Panc1 (cell line): ENCODE data around the gene FLYWCH2. TPM values are rescaled to one million over a fixed set of nuclear protein-coding genes. Genes with fewer than 3 reads are reported as not detected.

Experiments used
- ATAC-seq: fragments of 200-7000 bp; cut with Tn5 transposase; 2 replicates; pipeline ENCODE4 v1.9.1; 2020; ENCODE audit warnings: mild to moderate bottlenecking, moderate library complexity
- BruUV-seq: library from RNA; stranded (reverse); fragments of 400-500 nt; replicated peaks from 2 replicates; lab custom pipeline; 2021; lab: Mats Ljungman, UMichigan
- CTCF ChIA-PET: fragments of 300-600 bp; sonication (Branson Sonifier 250); formaldehyde crosslinking; loops from one replicate; lab custom pipeline; 2022; ENCODE audit warnings: antibody characterized with exemption; lab: Charles Lee
- POLR2A ChIA-PET: fragments of 300-600 bp; sonication (Branson Sonifier 250); formaldehyde crosslinking; loops from one replicate; lab custom pipeline; 2022; ENCODE audit warnings: antibody characterized with exemption; lab: Charles Lee
- DNase-seq: peaks from one replicate; pipeline ENCODE4 v3.0.0-alpha.2; 2010; ENCODE audit warnings: low read depth, low spot score
- H3K27ac ChIP-seq: 2 replicates; pipeline ENCODE4 v1.5.1; 2011; ENCODE audit warnings: mild to moderate bottlenecking, low read length, inconsistent platforms
- H3K27me3 ChIP-seq: fragments of 200-500 bp; sonication (Bioruptor generic); 2 replicates; pipeline ENCODE4 v1.6.0; 2014; ENCODE audit warnings: low read length, inconsistent platforms; ENCODE audit not compliant: control insufficient read depth, insufficient read depth
- H3K36me3 ChIP-seq: fragments of 200-500 bp; sonication (Bioruptor generic); 2 replicates; pipeline ENCODE4 v1.5.1; 2014; ENCODE audit warnings: inconsistent platforms, mild to moderate bottlenecking, low read length, moderate library complexity; ENCODE audit not compliant: control insufficient read depth, insufficient read depth
- H3K4me1 ChIP-seq: 2 replicates; pipeline ENCODE4 v1.5.1; 2011; ENCODE audit warnings: inconsistent platforms, mild to moderate bottlenecking, low read length, moderate library complexity; ENCODE audit not compliant: control insufficient read depth, insufficient read depth
- H3K4me3 ChIP-seq, 2 experiments: 2 replicates each; pipeline ENCODE4 v1.5.1; 2011 to 2012; ENCODE audit warnings: low read depth in 2 of 2, low read length in 2 of 2, mild to moderate bottlenecking in 2 of 2, inconsistent platforms in 1 of 2, moderate library complexity in 1 of 2
- H3K9me3 ChIP-seq: fragments of 200-500 bp; sonication (Bioruptor generic); 2 replicates; pipeline ENCODE4 v1.5.1; 2014; ENCODE audit warnings: low read depth, mild to moderate bottlenecking, inconsistent platforms, low read length, moderate library complexity; ENCODE audit not compliant: control insufficient read depth, insufficient read depth
- POLR2AphosphoS5 ChIP-seq: IDR thresholded peaks from 2 replicates; pipeline ENCODE4 v1.6.1; 2012; ENCODE audit warnings: mild to moderate bottlenecking, low read depth, low read length, moderate library complexity
- SIN3A ChIP-seq: IDR thresholded peaks from 2 replicates; pipeline ENCODE4 v1.6.1; 2012; ENCODE audit warnings: low read depth, mild to moderate bottlenecking, low read length, moderate library complexity, borderline replicate concordance; ENCODE audit not compliant: insufficient read depth
- TCF7L2 ChIP-seq: IDR thresholded peaks from 2 replicates; pipeline ENCODE4 v1.6.1; 2011; ENCODE audit warnings: mild to moderate bottlenecking, low read depth, low read length, inconsistent platforms
- in situ Hi-C: cut with HindIII; loops from 2 replicates; pipeline ENCODE4 v1.10.0; 2016; ENCODE audit warnings: low sequenced_read_pairs, low pct_unique_long_range_greater_than_20kb
- intact Hi-C: fragments of 100-400 bp; cut with micrococcal nuclease; formaldehyde crosslinking; loops from one replicate; pipeline ENCODE4 v1.10.0; 2022; ENCODE audit not compliant: unreplicated experiment
- total RNA-seq: library from RNA; stranded (reverse); gene quantifications from one replicate; pipeline ENCODE4 v1.2.1, GENCODE V29; 2021; ENCODE audit not compliant: unreplicated experiment
- TF ChIP-seq, protein P1 (sequence below): fragments of 450-650 bp; IDR thresholded peaks from 2 replicates; pipeline ENCODE4 v1.5.1; 2017; ENCODE audit warnings: mild to moderate bottlenecking
- TF ChIP-seq, protein P2 (sequence below), 2 experiments: IDR thresholded peaks; 2 replicates each; pipeline ENCODE4 v1.6.1; 2011 to 2012; ENCODE audit warnings: low read depth in 2 of 2, control low read depth in 1 of 2, low read length in 1 of 2, mild to moderate bottlenecking in 1 of 2, moderate library complexity in 1 of 2; ENCODE audit not compliant: insufficient read depth in 1 of 2

FLYWCH2 gene
- total RNA-seq, 1 experiment from 2014 or later = 77.3 TPM

DNA sequence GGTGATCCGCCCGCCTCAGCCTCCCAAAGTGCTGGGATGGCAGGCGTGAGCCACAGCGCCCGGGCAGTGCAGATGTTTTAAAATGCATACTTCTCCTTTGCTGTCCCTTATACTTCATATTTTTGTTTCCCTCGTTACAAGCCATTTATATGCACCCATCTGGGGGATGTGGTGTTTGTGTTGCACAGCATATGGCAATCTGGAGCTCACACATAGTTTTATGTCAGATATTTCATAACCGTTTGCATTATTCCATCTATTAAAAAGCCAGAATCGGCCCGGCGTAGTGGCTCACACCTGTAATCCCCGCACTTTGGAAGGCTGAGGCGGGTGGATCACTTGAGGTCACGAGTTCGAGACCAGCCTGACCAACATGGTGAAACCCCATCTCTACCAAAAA lies 40.5 kb downstream of the FLYWCH2 start:
- intact Hi-C loops = no loop called here
- TF ChIP-seq, protein P1, sequence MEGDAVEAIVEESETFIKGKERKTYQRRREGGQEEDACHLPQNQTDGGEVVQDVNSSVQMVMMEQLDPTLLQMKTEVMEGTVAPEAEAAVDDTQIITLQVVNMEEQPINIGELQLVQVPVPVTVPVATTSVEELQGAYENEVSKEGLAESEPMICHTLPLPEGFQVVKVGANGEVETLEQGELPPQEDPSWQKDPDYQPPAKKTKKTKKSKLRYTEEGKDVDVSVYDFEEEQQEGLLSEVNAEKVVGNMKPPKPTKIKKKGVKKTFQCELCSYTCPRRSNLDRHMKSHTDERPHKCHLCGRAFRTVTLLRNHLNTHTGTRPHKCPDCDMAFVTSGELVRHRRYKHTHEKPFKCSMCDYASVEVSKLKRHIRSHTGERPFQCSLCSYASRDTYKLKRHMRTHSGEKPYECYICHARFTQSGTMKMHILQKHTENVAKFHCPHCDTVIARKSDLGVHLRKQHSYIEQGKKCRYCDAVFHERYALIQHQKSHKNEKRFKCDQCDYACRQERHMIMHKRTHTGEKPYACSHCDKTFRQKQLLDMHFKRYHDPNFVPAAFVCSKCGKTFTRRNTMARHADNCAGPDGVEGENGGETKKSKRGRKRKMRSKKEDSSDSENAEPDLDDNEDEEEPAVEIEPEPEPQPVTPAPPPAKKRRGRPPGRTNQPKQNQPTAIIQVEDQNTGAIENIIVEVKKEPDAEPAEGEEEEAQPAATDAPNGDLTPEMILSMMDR = no peak
- TF ChIP-seq, protein P2, sequence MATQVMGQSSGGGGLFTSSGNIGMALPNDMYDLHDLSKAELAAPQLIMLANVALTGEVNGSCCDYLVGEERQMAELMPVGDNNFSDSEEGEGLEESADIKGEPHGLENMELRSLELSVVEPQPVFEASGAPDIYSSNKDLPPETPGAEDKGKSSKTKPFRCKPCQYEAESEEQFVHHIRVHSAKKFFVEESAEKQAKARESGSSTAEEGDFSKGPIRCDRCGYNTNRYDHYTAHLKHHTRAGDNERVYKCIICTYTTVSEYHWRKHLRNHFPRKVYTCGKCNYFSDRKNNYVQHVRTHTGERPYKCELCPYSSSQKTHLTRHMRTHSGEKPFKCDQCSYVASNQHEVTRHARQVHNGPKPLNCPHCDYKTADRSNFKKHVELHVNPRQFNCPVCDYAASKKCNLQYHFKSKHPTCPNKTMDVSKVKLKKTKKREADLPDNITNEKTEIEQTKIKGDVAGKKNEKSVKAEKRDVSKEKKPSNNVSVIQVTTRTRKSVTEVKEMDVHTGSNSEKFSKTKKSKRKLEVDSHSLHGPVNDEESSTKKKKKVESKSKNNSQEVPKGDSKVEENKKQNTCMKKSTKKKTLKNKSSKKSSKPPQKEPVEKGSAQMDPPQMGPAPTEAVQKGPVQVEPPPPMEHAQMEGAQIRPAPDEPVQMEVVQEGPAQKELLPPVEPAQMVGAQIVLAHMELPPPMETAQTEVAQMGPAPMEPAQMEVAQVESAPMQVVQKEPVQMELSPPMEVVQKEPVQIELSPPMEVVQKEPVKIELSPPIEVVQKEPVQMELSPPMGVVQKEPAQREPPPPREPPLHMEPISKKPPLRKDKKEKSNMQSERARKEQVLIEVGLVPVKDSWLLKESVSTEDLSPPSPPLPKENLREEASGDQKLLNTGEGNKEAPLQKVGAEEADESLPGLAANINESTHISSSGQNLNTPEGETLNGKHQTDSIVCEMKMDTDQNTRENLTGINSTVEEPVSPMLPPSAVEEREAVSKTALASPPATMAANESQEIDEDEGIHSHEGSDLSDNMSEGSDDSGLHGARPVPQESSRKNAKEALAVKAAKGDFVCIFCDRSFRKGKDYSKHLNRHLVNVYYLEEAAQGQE (IDR thresholded peaks at IDR 0.05; ENCODE audit: insufficient read depth in 1 of 2, low read depth in 2 of 2, low read length in 1 of 2) = no peak
- TF ChIP-seq POLR2AphosphoS5 = no peak
- no peak for TF ChIP-seq TCF7L2
- TF ChIP-seq SIN3A = no peak
- Histone ChIP-seq H3K9me3 (no peaks in the 10 kb centered on the region), H3K4me3 (no peak overlapping the region), H3K36me3 (peaks cover 4% of the 10 kb centered on the region; the same call in 1 of the 2 replicates), H3K27me3 (no peaks in the 10 kb centered on the region), H3K4me1 (no peaks in the 10 kb centered on the region), H3K27ac (no peak overlapping the region)
- in situ Hi-C loops = no loop called here
- no TSS peak for BruUV-seq
- DNase-seq (no peak), ATAC-seq (no peak)
- CTCF ChIA-PET = interaction anchor here (0.6 to 0.9 kb wide), 2 partner anchors 8 to 16 kb away, joined by 3 to 4 read pairs; no protein-coding TSS in a partner anchor
- POLR2A ChIA-PET = no interaction called here

- H3K27me3 ChIP-seq = no peaks in the 10 kb centered on the region
- BruUV-seq = no TSS peak
- H3K9me3 ChIP-seq = no peaks in the 10 kb centered on the region
- POLR2A ChIA-PET = interaction anchor here (0.6 kb wide), 1 partner anchor 142 kb away, joined by 8 read pairs; no protein-coding TSS in a partner anchor
- no peaks in the 10 kb centered on the region for H3K4me1 ChIP-seq
- TF ChIP-seq, protein P1 = no peak
- no peak for TF ChIP-seq SIN3A
- TF ChIP-seq, protein P2 (IDR thresholded peaks at IDR 0.05; ENCODE audit: insufficient read depth in 1 of 2, low read depth in 2 of 2, low read length in 1 of 2) = no peak
- no peak for TF ChIP-seq TCF7L2
- ATAC-seq = peak; percentile 54
- H3K4me3 ChIP-seq = no peak overlapping the region
- CTCF ChIA-PET = interaction anchor here (0.6 kb wide), 1 partner anchor 1761 kb away, joined by 4 read pairs; no protein-coding TSS in a partner anchor
- no peak overlapping the region for H3K27ac ChIP-seq
- no peak for DNase-seq
- intact Hi-C loops = no loop called here
- in situ Hi-C loops = no loop called here
- peaks cover 4% of the 10 kb centered on the region; the same call in 1 of the 2 replicates for H3K36me3 ChIP-seq
Measured at GRCh38 chr16:2924901-2925755, 42.1 kb downstream of the FLYWCH2 start.
